NCI-H446 treated with DMSO at 0.1 percent for 48 hours (cell line): ENCODE measurements around the gene MST1.

ENCODE experiments used
- DNase-seq: peaks from one replicate; lab custom pipeline; 2025; lab: John Stamatoyannopoulos, UW

MST1 gene

GRCh38 chr3:49674497-49674983 is 14.7 kb downstream of the MST1 start:
- DNase-seq, result no peak

- DNase-seq, result no peak
Measured at GRCh38 chr3:49673715-49674496, 15.4 kb downstream of the MST1 start, which contains the start of gene APEH. TSS of gene APEH (plus strand) at chr3:49674351. CDS start at chr3:49674402, 51 bp downstream.

GRCh38 chr3:49673121-49673714 is 16.1 kb downstream of the MST1 start:
- no peak for DNase-seq

- DNase-seq, result no peak
Measured at GRCh38 chr3:49671291-49672288, 17.7 kb downstream of the MST1 start.

- DNase-seq, result no peak
Measured at GRCh38 chr3:49670940-49671290, 18.4 kb downstream of the MST1 start.

GRCh38 chr3:49669352-49669751 is 19.9 kb downstream of the MST1 start:
- DNase-seq, result no peak

- DNase-seq, result no peak
Measured at GRCh38 chr3:49668861-49669260, 20.4 kb downstream of the MST1 start.

GRCh38 chr3:49668414-49668797 is 20.9 kb downstream of the MST1 start:
- DNase-seq, result no peak

GRCh38 chr3:49667701-49668413 is 21.4 kb downstream of the MST1 start:
- no peak for DNase-seq

- DNase-seq, result no peak
Measured at GRCh38 chr3:49666592-49666991, 22.7 kb downstream of the MST1 start.

GRCh38 chr3:49665822-49666519 is 23.3 kb downstream of the MST1 start:
- DNase-seq, result no peak

- DNase-seq, result no peak
Measured at GRCh38 chr3:49664300-49664699, 25.0 kb downstream of the MST1 start.

- no peak for DNase-seq
Measured at GRCh38 chr3:49663831-49664230, 25.4 kb downstream of the MST1 start.

GRCh38 chr3:49662720-49663413 is 26.4 kb downstream of the MST1 start:
- no peak for DNase-seq

GRCh38 chr3:49662021-49662420 is 27.3 kb downstream of the MST1 start:
- no peak for DNase-seq

GRCh38 chr3:49661281-49661680 is 28.0 kb downstream of the MST1 start:
- DNase-seq, result no peak

- DNase-seq, result no peak
Measured at GRCh38 chr3:49659756-49660155, 29.5 kb downstream of the MST1 start.

GRCh38 chr3:49658711-49659110 is 30.6 kb downstream of the MST1 start:
- DNase-seq, result no peak

- DNase-seq, result no peak
Measured at GRCh38 chr3:49657208-49657915, 31.9 kb downstream of the MST1 start.
